Dendritic cell treated with granulocyte-macrophage colony-stimulating factor and Interleukin-4, amounts not matched to agents 40 ng/mL and 50 ng/mL, for 4 days (primary cell): ENCODE results near the gene PHGDH.
"Not testable (repeated sequence)": the region's sequence is repeated elsewhere in the genome, so short reads cannot be mapped to it uniquely, and the experiment has no call there.

Source experiments
- H3K27ac Mint-ChIP-seq: one replicate; pipeline ENCODE4 v1.8.0; 2022; ENCODE audit warnings: mild to moderate bottlenecking, mixed read lengths
- H3K27me3 Mint-ChIP-seq: one replicate; pipeline ENCODE4 v1.8.0; 2022; ENCODE audit warnings: mild to moderate bottlenecking, mixed read lengths
- H3K36me3 Mint-ChIP-seq: one replicate; pipeline ENCODE4 v1.8.0; 2022; ENCODE audit warnings: low read depth, mixed read lengths
- H3K4me1 Mint-ChIP-seq: one replicate; pipeline ENCODE4 v1.8.0; 2022; ENCODE audit warnings: low read depth, mixed read lengths
- H3K4me3 Mint-ChIP-seq: one replicate; pipeline ENCODE4 v1.8.0; 2022; ENCODE audit warnings: mild to moderate bottlenecking, moderate library complexity, mixed read lengths
- H3K9me3 Mint-ChIP-seq: one replicate; pipeline ENCODE4 v1.8.0; 2022; ENCODE audit warnings: mixed read lengths
- intact Hi-C: fragments of 100-400 bp; cut with micrococcal nuclease; formaldehyde crosslinking; loops from one replicate; pipeline ENCODE4 v1.15.0; 2022

The PHGDH gene

DNA sequence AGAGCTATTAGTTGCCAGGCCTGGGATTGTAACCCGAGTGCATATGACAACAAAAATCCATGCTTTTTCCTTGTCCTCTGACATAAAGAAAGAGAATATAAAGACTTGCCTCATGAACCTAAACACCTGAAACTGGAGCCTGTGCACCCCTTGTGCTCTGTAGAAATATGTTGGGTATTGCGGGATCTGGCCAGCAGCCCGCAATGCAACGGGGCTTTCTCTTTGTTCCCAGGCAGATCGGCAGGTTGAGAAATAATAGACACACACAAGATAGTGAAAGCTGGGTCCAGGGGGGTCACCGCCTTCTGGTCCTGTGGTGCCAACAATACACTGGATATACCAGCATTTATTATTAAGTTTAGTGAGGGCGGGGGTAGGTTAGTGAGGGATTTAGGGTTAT, 74.3 kb downstream of the PHGDH start:
- H3K27me3 Mint-ChIP-seq, H3K9me3 Mint-ChIP-seq, intact Hi-C loops, H3K4me3 Mint-ChIP-seq, H3K36me3 Mint-ChIP-seq: not testable (repeated sequence)
- H3K27ac Mint-ChIP-seq = peak overlapping the region; percentile 68
- peaks cover 53% of the 10 kb centered on the region for H3K4me1 Mint-ChIP-seq

GRCh38 chr1:119786473-119787050, 74.8 kb downstream of the PHGDH start:
- intact Hi-C loops = loop anchor here (1.0 kb wide), 1 partner anchor 42 kb away; no protein-coding TSS in a partner anchor
- H3K4me3 Mint-ChIP-seq, H3K36me3 Mint-ChIP-seq, H3K9me3 Mint-ChIP-seq, H3K27me3 Mint-ChIP-seq: not testable (repeated sequence)
- Mint-ChIP-seq H3K27ac (peak overlapping the region; percentile 68), H3K4me1 (peaks cover 53% of the 10 kb centered on the region)

GRCh38 chr1:119787776-119788175, 76.0 kb downstream of the PHGDH start:
- Mint-ChIP-seq H3K9me3 (no peaks in the 10 kb centered on the region), H3K4me3 (no peak overlapping the region), H3K27ac (no peak overlapping the region), H3K27me3 (no peaks in the 10 kb centered on the region), H3K36me3 (no peaks in the 10 kb centered on the region), H3K4me1 (peaks cover 46% of the 10 kb centered on the region)
- intact Hi-C loops = loop anchor here (1.0 kb wide), 1 partner anchor 43 kb away; no protein-coding TSS in a partner anchor

GRCh38 chr1:119790451-119791198, 78.9 kb downstream of the PHGDH start:
- Mint-ChIP-seq H3K9me3 (no peaks in the 10 kb centered on the region), H3K27ac (no peak overlapping the region), H3K4me3 (no peak overlapping the region), H3K4me1 (peaks cover 24% of the 10 kb centered on the region), H3K36me3 (no peaks in the 10 kb centered on the region), H3K27me3 (no peaks in the 10 kb centered on the region)
- intact Hi-C loops = no loop called here

- Mint-ChIP-seq H3K4me1 (peaks cover 16% of the 10 kb centered on the region), H3K4me3 (no peak overlapping the region), H3K36me3 (no peaks in the 10 kb centered on the region), H3K27me3 (no peaks in the 10 kb centered on the region), H3K27ac (no peak overlapping the region), H3K9me3 (no peaks in the 10 kb centered on the region)
- intact Hi-C loops = no loop called here
These were observed 79.6 kb downstream of the PHGDH start for GRCh38 chr1:119791377-119791776.
